GM10248 (cell line): ENCODE results near the gene CES4A.

Experiments
- CTCF ChIA-PET: fragments of 300-600 bp; sonication (Branson Sonifier 250); formaldehyde crosslinking; extraction: SDS; loops from one replicate; lab custom pipeline; 2021; ENCODE audit warnings: antibody characterized with exemption; lab: Yijun Ruan, JAX
- POLR2A ChIA-PET: fragments of 350-650 bp; sonication (Branson Sonifier 250); formaldehyde crosslinking; extraction: SDS; loops from one replicate; lab custom pipeline; 2020; ENCODE audit warnings: antibody characterized with exemption; lab: Yijun Ruan, JAX
- DNase-seq: peaks from one replicate; pipeline ENCODE4 v3.0.0; 2012; ENCODE audit errors: extremely low spot score
- TF ChIP-seq, protein P1 (sequence below): IDR thresholded peaks from 2 replicates; pipeline ENCODE4 v1.5.1; 2012; ENCODE audit warnings: mild to moderate bottlenecking, low read depth; ENCODE audit errors: extremely low read depth, missing control alignments, control extremely low read depth

The CES4A gene

DNA sequence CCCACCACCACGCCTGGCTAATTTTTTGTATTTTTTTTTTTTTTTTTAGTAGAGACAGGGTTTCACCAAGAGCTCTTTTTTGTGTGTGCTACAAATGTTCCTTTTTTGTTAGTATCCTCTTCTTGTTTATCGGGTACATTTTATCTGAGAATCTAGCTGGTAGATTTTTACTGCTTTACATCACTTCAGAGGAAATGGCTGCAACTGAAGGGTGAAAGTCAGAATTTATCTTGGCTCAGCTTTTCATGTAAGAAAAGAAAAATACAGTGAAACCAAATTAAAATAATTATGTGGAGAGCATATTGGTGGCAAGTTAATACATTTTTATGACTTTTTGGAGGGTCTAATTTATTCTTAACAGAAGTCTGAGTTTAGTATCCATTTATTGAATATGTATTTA lies 66.5 kb downstream of the CES4A start:
- POLR2A ChIA-PET, result no interaction called here
- DNase-seq, result no peak
- TF ChIP-seq, protein P1, sequence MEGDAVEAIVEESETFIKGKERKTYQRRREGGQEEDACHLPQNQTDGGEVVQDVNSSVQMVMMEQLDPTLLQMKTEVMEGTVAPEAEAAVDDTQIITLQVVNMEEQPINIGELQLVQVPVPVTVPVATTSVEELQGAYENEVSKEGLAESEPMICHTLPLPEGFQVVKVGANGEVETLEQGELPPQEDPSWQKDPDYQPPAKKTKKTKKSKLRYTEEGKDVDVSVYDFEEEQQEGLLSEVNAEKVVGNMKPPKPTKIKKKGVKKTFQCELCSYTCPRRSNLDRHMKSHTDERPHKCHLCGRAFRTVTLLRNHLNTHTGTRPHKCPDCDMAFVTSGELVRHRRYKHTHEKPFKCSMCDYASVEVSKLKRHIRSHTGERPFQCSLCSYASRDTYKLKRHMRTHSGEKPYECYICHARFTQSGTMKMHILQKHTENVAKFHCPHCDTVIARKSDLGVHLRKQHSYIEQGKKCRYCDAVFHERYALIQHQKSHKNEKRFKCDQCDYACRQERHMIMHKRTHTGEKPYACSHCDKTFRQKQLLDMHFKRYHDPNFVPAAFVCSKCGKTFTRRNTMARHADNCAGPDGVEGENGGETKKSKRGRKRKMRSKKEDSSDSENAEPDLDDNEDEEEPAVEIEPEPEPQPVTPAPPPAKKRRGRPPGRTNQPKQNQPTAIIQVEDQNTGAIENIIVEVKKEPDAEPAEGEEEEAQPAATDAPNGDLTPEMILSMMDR, result no peak
- CTCF ChIA-PET, result interaction anchor here (0.9 to 2.9 kb wide), 5 partner anchors 11 to 44 kb away, joined by 3 to 11 read pairs (median 5); no protein-coding TSS in a partner anchor

DNA sequence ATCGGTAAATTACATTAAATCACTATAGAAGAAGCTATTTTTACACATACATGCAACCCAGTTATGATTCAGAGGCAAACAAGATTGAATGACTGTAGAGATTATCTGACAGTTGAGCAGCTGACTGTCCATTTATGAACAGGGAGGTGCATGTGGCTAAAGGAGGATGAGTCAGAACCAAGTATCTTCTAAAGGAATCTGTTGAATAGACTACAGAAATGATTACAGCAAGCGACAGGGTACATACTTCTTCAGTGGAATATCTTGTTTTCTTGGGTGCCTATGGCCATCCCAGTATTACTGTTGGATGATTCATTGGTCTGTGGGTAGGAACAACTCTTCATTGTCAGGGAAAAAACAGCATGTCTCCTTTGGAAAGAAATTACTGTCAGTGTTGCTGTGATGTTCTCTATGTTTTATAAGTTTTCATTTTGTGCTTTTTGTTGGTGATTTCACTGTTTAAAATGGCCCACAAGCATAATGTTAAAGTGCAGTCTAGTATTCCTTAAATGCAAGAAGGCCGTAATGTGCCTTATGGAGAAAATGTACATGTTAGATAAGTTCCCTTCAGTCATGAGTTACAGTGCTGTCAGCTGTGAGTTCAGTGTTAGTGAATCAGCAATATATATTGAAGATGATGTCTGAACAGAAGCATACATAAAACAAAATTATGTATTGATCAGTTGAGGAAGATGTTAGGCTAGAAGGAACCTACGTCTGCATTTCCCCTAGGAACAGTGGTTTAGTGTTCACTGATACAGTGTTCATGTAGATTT lies 67.5 kb downstream of the CES4A start:
- DNase-seq, result peak; percentile 48
- CTCF ChIA-PET, result interaction anchor here (1.1 to 2.9 kb wide), 4 partner anchors 12 to 225 kb away, joined by 3 to 11 read pairs (median 4); partner anchors contain the start of gene NAE1
- TF ChIP-seq, protein P1, result no peak
- POLR2A ChIA-PET, result no interaction called here
